Vagina (tissue), 2 donors: ENCODE data around the gene TMEM40.

Experiments
- POLR2A ChIP-seq, 2 donors: fragments of 450-650 bp; IDR thresholded peaks; one replicate each; pipeline ENCODE4 v1.6.1; 2017; ENCODE audit warnings: antibody characterized with exemption in 2 of 2, mild to moderate bottlenecking in 2 of 2, moderate library complexity in 2 of 2
- POLR2AphosphoS5 ChIP-seq, 2 donors: sonication (generic); formaldehyde crosslinking; IDR thresholded peaks; one replicate each; pipeline ENCODE4 v1.9.0; 2017; ENCODE audit warnings: antibody characterized with exemption in 2 of 2, mild to moderate bottlenecking in 2 of 2, low read depth in 1 of 2; ENCODE audit not compliant: insufficient read depth in 1 of 2
- TF ChIP-seq, protein P1 (sequence below), 3 experiments: fragments of 450-650 bp in 2 of 3; fragments of 200-600 bp in 1 of 3; sonication (generic) in 1 of 3; IDR thresholded peaks; one replicate each; pipeline ENCODE4 v1.5.1; 2017 to 2019; ENCODE audit warnings: antibody characterized with exemption in 3 of 3, mild to moderate bottlenecking in 2 of 3, moderate library complexity in 2 of 3

DNA sequence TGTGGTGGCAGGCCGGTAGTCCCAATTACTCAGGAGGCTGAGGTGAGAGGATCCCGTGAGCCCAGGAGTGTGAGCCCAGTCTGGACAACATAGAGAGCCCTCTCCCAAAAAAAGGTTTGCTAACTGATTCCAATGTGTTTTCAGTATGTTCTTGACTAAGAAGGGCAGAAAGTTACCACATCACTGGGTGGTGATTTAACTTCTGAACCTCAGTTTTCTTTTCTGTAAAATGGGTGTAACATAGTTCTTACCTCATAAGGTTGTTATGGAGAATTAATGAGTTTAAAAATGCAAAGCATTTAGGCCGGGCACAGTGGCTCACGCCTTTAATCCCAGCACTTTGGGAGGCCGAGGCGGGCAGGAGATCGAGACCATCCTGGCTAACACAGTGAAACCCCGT is 66.6 kb downstream of the TMEM40 start:
- TF ChIP-seq POLR2AphosphoS5 (IDR thresholded peaks at IDR 0.05; ENCODE audit: insufficient read depth in 1 of 2, low read depth in 1 of 2) (no peak), POLR2A (IDR thresholded peaks at IDR 0.05) (no peak)
- TF ChIP-seq, protein P1, sequence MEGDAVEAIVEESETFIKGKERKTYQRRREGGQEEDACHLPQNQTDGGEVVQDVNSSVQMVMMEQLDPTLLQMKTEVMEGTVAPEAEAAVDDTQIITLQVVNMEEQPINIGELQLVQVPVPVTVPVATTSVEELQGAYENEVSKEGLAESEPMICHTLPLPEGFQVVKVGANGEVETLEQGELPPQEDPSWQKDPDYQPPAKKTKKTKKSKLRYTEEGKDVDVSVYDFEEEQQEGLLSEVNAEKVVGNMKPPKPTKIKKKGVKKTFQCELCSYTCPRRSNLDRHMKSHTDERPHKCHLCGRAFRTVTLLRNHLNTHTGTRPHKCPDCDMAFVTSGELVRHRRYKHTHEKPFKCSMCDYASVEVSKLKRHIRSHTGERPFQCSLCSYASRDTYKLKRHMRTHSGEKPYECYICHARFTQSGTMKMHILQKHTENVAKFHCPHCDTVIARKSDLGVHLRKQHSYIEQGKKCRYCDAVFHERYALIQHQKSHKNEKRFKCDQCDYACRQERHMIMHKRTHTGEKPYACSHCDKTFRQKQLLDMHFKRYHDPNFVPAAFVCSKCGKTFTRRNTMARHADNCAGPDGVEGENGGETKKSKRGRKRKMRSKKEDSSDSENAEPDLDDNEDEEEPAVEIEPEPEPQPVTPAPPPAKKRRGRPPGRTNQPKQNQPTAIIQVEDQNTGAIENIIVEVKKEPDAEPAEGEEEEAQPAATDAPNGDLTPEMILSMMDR (IDR thresholded peaks at IDR 0.05), result no peak
